GM19372 (cell line): ENCODE measurements around the gene UBE2D2.
"Not testable (repeated sequence)": the region's sequence is repeated elsewhere in the genome, so short reads cannot be mapped to it uniquely, and the experiment has no call there.

ENCODE experiments used
- ATAC-seq: cut with Tn5 transposase; IDR thresholded peaks from one replicate; pipeline ENCODE4 v1.9.1; 2021; ENCODE audit warnings: mild to moderate bottlenecking, low read depth, moderate library complexity; ENCODE audit not compliant: unreplicated experiment

UBE2D2 gene

DNA sequence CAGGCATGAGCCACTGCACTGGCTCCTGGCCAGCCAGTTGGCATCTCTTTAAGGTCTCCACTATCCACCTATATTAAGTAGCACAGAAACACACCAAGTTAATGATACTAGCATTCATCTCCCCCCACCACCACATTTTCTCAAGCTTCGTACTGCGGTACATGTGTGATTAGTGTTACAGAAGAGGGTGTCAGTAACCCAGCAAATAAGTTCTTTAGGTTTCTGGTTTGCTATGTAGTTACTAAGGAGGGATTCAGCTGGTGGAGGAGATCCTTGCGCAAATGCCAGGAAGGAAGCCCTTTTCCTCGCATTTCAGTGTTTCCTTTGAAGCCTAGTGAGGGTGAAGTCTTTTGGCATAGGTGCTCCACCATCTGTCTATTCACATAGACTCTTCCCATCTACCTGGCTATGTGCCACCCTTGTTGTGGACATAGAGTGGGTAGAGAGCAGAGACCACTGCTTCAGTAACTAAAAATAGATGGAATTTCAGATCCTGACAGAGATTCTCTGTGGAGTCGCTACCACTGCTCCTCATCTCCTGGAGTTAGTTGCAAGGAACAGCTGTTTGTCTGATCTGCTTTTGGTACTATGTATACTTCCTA lies 16.7 kb downstream of the UBE2D2 start:
- ATAC-seq, result no peak

GRCh38 chr5:139578325-139578724 lies 17.2 kb downstream of the UBE2D2 start:
- ATAC-seq, result no peak

- ATAC-seq, result not testable (repeated sequence)
Measured at GRCh38 chr5:139582181-139582580, 21.0 kb downstream of the UBE2D2 start.

- no peak for ATAC-seq
Measured at GRCh38 chr5:139584137-139584536, 23.0 kb downstream of the UBE2D2 start.

GRCh38 chr5:139588116-139588515 lies 27.0 kb downstream of the UBE2D2 start:
- ATAC-seq, result not testable (repeated sequence)

DNA sequence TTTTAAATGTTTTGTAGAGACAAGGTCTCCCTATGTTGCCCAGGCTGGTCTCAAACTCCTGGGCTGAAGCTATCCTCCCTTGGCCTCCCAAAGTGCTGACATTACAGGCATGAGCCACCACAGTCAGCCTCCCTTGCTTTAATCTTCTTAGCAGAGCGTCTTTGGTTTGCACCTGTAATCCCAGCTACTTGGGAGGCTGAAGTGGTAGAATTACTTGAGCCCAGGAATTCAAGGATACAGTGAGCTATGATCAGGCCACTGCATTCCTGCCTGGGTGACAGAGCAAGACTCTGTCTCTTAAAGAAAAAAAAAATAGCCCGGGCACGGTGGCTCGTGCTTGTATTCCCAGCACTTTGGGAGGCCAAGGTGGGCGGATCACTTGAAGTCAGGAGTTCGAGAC lies 27.8 kb downstream of the UBE2D2 start:
- no peak for ATAC-seq

DNA sequence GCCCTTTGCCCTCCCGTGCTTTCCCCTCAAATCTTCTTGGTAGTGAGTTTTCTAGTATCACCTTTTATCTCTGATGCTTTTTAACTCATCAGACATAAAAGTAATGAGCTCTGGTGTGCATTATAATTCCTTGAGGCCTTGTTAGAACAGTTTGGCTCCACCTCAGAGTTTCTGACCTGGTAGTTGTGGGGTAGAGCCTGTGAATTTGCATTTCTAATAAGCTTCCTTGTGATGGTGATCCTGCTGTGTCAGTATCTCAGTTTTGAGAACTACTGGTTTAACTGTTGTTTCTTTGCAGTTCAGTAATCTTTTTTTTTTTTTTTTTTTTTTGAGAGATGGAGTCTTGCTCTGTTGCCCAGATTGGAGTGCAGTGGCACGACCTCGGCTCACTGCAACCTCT lies 31.1 kb downstream of the UBE2D2 start:
- ATAC-seq, result no peak

DNA sequence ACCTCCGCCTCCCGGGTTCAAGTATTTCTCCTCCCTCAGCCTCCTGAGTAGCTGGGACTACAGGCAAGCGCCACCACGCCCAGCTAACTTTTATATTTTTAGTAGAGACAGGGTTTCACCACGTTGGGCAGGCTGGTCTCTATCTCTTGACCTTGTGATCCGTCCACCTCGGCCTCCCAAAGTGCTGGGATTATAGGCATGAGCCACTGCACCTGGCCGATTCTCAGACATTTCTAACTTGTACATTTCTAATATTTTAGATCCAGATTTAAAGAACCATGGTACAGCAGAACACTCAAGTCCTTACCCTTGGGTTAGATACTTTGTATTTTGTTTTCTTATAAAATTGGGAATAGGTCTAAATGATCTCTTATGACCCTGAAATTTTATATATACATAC lies 31.9 kb downstream of the UBE2D2 start:
- not testable (repeated sequence) for ATAC-seq

GRCh38 chr5:139593716-139594319 lies 32.7 kb downstream of the UBE2D2 start:
- ATAC-seq, result no peak

DNA sequence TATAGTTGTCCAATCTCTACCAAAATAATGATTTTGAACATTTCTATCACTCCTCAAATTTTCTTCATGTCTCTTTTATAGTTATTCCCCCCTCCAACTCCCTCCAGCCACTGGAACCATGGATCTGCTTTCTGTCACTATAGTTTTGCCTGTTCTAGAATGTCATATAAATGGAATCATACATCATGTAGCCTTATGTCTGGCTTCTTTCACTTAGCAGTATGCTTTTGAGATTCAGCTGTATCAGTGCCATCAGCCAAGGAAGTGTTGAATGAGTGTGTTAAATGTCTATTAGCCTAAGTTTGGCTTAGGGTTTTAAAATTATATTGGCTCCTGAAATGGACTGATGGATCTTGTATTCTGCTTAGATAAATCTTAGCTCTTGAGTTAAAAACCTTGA lies 36.0 kb downstream of the UBE2D2 start:
- no peak for ATAC-seq

DNA sequence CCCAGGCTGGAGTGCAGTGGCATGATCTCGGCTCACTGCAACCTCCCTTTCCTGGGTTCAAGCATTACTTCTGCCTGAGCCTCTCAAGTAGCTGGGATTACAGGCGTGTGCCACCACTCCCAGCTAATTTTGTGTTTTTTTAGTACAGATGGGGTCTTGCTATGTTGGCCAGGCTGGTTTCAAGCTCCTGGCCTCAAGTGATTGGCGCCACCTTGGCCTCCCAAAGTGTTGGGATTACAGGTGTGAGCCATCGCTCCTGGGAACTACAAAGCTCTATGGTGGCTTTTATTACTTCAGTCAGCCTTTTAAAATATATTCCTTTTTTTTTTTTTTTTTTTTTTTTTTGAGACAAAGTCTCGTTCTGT lies 37.4 kb downstream of the UBE2D2 start:
- not testable (repeated sequence) for ATAC-seq

GRCh38 chr5:139600336-139600949 lies 39.3 kb downstream of the UBE2D2 start:
- no peak for ATAC-seq

DNA sequence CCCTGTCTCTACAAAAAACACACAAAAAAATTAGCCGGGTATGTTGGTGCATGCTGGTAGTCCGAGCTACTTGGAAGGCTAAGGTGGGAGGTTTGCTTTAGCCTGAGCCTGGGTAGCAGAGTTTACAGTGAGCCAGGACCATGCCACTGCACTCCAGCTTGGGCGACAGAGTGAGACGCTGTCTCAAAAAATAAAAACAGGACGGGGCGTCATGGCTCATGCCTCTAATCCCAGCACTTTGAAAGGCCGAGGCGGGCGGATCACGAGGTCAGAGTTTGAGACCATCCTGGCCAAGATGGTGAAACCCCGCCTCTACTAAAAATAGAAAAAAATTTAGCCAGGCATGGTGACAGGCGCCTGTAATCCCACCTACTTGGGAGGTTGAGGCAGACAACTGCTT lies 40.3 kb downstream of the UBE2D2 start:
- ATAC-seq, result no peak

- not testable (repeated sequence) for ATAC-seq
Measured at GRCh38 chr5:139601948-139602347, 40.8 kb downstream of the UBE2D2 start.

GRCh38 chr5:139605887-139606286 lies 44.7 kb downstream of the UBE2D2 start:
- ATAC-seq, result no peak

DNA sequence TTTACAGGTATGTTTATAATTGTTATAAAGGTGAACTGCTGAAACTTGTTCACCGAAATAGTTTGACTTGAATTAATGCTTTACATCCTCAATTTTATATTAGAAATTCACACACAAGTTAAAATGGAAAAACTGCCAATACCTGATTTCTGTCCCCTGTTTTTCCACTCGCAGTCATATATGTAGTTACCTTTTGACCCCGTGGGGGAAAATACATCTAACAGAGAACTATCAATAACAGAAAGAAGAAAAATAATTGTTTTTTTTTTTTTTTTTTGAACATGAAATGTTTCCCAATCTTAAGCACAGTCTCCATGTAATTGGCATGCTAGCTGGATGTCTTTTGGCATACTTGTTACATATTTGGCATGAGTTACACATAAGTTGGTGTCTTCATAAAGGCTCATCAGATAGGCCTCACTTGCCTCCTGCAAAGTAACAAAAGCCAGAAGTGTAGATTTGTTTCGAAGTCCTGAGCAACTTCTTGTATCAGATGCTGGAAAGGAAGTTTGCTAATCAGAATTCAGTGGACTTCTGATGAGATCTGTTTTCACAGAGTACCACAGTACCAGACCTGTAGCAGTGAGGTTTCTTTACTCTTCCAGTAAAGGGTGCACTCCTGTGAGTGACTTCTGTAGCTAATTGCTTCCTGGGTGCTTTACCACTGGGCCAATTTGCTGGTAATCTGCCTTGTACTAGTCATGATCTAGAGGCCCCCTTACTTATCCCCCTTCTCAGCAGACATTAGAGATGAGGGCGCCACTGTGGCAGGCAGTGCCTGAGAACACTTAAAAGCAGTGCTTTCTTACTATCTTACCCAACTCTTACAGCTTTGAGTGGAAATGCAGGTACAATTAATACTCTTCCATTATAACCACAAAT lies 50.8 kb downstream of the UBE2D2 start:
- ATAC-seq, result no peak

DNA sequence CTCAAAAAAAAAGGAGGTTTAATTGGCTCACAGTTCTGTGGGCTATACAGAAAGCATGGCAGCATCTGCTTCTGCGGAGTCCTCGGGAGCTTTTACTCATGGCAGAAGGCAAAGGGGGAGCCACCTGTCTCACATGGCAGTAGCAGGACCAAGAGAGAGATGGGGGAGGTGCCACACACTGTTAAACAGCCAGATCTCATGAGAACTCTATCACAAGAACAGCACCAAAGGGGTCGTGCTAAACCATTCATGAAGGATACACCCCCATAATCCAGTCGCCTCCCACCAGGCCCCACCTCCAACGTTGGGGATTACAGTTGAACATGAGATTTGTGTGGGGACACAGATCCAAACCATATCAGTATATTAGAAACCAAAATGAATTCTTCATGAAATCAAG lies 58.7 kb downstream of the UBE2D2 start:
- ATAC-seq, result no peak

- ATAC-seq, result not testable (repeated sequence)
Measured at GRCh38 chr5:139625398-139625797, 64.3 kb downstream of the UBE2D2 start.

DNA sequence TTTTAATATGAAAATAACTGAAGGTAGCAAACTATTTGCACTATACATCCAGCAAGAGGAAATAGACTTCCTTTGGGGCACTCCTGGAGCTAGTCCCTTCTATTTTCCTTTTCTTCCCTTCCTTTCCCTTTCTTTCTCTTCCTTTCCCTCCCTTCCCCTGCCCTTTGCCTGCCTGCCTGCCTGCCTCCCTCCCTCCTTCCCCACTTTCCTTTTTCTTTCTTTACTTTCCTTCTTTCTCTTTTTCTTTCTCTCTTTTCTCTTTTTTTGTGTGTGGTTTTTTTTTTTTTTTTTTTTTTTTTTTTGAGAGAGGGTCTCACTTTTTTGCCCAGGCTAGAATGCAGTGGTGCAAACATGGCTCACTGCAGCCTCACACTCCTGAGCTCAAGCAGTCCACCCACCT lies 69.7 kb downstream of the UBE2D2 start:
- no peak for ATAC-seq

GRCh38 chr5:139631520-139632165 lies 70.5 kb downstream of the UBE2D2 start:
- no peak for ATAC-seq
